GM21723 (cell line): ENCODE results near the gene THG1L.
"Not testable (repeated sequence)": the region's sequence is repeated elsewhere in the genome, so short reads cannot be mapped to it uniquely, and the experiment has no call there.

Experiments used
- ATAC-seq: cut with Tn5 transposase; IDR thresholded peaks from one replicate; pipeline ENCODE4 v1.9.1; 2021; ENCODE audit warnings: mild to moderate bottlenecking, moderate library complexity; ENCODE audit not compliant: unreplicated experiment

The THG1L gene

DNA sequence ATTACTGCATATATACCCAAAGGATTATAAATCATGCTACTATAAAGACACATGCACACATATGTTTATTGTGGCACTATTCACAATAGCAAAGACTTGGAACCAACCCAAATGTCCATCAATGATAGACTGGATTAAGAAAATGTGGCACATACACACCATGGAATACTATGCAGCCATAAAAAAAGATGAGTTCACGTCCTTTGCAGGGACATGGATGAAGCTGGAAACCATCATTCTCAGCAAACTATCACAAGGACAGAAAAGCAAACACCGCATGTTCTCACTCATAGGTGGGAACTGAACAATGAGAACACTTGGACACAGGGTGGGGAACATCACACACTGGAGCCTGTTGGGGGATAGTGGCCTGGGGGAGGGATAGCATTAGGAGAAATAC is 4.6 kb upstream of the THG1L start:
- not testable (repeated sequence) for ATAC-seq

DNA sequence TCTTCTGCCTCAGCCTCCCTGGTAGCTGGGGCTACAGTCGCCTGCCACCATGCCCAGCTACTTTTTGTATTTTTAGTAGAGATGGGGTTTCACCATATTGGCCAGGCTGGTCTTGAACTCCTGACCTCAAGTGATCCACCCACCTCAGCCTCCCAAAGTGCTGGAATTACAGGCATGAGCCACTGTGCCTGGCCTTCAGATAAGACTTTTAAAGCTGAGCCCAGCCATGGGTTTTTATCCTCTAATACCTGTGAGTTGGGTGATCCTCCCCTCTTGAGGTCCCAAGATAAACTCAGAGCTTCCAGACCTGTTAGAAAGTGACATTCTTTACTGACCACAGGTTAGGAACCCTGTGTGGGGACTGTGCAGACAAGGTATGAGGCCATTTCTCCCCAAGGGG is 3.4 kb upstream of the THG1L start:
- ATAC-seq: not testable (repeated sequence)

DNA sequence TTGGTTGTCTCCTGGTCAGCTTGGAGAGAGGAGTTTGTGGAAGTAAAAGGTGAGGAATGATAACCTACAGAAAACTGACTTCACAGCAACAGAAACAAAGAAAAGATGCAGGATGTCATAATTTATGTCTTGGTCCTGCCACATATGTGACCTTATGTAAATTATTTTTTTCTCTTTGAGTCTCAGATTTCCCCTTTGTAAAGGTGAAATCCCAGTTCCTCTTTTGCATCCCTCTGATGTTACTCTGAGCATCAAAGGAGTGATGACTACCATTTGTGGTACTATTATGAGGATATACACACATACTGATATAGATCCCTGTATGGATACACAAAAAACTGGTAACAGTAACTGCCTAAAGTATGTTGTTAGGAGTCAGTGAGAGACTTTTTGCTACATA is 1.4 kb upstream of the THG1L start:
- peak; percentile 74 for ATAC-seq

DNA sequence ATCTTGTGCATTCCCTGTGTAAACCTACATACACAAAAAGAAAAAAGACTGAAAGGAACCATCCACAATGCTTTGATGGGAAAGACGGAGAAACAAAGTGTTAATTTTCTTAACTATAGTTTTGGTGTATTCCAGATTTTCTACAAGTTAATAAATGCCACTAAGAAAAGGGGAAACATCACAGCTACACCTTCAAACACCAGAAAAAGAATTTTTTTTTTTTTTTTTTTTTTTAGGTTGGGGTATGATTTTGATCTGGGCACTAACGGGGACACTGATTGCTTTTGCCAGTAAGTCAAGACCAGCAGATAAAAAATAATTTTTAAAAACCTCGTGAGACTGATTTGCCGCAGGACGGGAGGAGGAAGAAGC is 334 bp upstream of the THG1L start:
- ATAC-seq: no peak

DNA sequence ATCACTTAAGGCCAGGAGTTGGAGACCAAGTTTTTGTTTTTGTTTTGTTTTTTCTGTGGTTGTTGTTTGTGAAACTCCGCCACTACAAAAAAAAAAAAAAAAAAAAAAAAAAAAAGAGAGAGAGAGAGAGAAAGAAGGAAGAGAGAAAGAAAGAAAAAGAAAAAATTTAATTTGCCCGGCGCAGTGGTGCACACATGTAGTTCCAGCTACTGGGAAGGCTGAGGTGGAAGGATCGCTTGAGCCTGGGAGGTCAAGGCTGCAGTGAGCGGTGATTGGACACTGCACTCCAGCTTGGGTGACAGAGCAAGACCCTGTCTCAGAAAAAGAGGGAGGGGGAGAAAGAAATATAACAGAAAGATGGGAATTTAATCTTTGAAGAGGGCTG is 902 bp downstream of the THG1L start:
- ATAC-seq: no peak

DNA sequence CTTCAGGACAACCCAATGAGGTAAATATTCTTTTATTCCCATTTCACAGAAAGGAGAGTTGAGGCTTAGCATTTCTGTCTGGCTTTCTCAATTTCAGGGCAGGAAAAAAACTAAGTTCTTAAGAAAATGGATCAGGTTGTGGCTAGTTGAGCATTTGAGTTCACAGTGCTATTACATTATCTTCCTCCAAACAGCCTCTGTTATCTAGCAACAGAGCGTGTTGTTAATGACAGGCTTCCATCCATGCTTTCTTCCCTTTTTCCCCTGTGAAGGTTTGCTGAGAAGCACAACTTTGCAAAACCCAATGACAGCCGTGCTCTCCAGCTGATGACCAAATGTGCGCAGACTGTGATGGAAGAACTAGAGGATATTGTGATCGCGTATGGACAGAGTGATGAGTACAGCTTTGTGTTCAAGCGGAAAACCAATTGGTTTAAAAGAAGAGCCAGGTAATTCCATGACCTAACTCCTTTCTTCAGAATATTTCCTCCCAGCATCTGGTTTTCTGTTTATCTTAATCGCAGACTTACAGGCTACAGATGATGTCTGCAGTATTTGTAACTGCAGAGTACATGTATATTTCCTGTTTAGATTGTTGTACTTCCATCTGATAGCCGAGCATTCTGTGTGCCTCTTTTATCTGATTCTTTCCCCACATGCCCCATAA is 1.5 kb downstream of the THG1L start:
- no peak for ATAC-seq

DNA sequence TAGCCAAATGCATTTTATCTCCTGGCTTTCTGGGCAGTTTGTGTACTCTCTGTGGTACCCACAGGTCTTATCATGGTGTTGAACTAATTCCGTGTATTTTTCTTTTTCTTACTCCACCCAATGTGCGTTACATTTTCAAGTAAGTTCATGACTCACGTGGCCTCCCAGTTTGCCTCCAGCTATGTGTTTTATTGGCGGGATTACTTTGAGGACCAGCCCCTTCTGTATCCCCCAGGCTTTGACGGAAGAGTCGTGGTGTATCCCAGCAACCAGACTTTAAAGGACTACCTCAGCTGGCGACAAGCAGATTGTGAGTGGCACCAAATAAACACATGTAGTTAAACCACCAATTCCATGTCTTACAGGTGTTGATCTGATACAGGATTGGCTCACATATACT is 3.2 kb downstream of the THG1L start:
- no peak for ATAC-seq

DNA sequence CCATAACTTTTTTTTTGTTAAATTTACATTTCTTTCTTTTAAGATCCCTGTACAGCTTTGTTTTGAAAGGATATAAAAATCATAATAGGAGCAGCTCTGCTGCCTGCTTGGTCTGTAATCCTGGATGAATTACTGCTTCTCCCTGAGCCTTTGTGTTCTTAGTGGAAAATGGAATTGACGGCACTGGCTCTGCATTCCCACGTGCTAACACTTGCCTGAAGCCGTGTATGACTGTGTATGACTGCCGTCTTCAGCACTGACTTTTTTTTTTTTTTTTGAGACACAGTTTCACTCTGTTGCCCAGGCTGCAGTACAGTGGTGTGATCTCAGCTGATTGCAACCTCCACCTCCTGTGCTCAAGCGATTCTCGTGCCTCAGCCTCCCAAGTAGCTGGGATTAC is 4.8 kb downstream of the THG1L start:
- ATAC-seq: no peak

DNA sequence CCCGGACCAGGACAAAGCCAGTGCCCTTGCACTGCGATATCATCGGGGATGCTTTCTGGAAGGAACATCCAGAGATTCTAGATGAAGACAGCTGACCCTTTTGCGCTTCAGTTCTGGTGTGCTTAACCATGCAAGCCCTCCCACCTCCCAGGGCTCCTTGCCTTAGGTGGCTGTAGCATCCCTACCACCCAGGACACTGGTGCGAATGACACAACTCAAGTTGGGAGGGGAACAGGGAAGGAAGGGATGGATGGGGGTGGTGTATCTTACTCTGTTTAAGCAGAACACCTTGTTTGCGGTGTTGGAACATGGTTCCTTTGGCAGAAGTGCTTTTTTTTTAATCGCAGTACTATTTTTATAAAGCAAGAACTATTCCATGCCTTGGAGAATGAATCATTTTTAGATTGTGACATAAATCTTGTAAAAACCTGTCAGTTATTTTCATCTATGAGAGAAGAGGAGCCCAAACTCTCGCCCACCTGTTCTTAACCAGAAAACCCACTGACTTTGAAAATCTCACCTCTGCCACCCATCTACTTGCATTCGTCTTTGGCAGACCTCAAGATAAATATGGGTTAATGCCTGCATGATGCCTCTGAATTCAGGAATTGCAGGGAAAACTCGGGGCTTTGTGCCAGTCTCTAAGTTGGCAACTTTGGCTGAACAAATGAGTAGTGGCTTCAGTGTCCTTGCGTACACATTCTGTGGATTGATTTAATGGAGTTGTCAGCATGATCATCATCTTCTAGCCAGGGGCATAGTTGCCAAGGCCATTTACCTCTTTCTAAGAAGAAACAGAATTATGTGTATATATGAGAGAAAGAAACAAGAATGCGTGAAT is 8.4 kb downstream of the THG1L start:
- no peak for ATAC-seq

DNA sequence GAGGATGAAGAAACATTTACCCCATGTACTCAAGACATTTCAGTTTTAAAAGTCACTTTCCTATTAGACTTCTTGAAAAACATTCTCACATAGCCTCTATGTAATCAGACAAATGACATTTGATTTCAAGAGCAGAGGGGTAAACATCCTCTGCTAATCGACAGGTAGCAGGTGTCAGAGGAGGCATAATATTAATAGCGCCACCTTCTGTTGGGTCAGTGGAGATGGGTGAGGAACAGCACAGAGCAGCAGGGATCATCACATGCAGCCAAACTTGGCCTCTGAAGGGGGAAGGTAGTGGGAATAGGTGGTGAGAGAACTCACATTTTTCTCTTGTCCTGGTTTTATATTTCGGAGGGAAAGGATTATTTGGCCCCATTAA is 9.0 kb downstream of the THG1L start:
- no peak for ATAC-seq

DNA sequence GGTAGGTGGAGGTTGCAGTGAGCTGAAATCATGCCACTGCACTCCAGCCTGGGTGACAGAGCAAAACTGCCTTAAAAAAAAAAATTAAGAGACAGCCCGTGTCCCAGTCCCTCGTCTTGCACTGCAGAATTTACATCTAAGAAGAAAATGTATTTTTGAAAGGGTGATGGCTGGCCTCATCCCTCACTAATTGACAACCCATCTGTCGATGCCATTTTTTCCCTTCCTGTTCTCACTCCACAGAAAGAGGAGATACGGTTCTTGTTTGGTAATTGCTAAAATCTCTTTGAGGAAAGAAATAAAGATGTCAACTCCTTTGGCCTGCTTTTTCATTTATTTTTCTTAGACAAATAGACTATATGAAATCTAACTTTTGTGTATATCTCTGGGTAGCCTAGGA is 9.9 kb downstream of the THG1L start:
- no peak for ATAC-seq

DNA sequence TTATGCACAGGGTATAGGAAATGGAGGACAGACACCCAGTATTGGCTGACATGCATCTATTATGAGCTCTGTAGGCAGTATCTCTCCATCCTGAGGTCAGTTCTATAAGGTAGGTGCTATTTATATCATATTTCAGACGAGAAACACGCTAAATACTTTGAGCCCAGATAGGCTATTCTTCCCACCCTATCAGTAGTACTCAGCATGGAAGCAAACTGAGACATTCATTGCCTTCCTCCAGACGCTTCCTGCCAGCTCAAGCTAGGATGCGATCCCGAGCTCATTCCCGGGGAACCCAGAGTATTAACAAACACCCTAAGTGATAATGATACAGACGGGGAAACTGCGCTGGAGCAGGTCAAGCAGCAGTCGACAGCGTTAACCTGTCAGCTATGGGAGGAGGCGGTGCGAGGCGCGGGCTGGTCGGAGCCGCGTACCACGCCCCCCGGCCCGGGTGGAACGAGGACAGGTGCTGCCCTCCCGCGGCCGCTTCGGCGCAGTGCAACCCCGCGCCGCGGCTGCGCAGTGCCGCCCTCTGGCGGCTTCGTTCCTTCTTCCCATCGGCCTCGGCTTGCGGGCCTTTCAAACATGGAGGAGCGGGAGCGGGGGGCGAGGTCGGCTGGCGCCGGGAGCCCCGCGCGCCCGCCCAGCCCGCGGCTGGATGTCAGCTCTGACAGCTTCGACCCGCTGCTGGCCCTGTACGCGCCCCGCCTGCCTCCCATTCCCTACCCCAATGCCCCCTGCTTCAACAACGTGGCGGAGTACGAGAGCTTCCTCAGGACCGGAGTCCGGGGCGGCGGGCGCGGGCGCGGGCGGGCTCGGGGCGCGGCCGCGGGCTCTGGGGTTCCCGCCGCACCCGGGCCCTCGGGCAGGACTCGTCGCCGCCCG is 12.2 kb downstream of the THG1L start, which contains the start of gene LSM11:
Gene LSM11, plus strand, starts transcription at position 550 of the 888 bp plus-strand sequence. Its CDS starts 39 bp downstream, at position 589.
- ATAC-seq: peak; percentile 93

DNA sequence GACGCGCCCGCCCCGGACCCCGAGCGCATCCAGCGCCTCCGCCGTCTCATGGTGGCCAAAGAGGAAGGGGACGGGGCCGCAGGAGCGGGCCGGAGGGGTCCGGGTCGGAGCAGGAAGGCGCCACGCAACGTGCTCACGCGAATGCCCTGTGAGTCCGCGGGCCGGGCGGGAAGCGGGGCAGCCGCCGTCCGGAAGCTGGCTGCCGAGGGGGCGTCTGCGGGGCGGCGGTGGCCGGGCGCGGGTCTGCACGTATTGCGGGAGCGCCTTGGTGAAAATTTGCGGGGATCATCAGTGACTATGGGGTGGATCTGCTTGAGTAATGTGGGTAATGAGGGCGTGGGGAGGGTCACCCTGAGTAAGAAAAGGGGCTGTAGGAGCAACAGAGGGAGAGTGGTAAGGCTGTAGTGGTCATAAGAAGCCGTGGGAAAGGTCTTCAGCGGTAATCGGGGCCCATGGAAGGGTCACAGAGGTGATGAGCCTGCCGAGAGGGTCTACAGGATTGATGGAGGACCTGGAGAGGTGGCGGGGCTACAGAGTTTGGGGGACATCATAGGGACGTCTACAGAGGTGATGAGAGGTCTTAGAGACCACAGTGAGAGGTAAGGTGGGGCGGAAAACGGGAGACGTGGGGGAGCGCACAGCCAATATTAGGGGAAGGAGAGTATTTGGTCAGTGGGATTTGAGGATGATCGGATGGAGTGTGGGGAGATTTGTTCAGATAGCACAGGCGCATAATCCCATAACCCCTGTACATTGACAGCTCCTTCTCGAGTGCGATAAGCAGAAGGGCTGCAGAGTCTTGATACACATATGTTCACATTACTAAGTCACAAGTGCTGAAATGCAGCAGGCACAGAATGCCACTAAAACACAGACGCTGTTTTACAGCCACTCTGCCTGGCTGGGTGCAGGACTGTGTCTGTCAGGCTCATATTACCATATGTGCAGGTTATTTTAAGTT is 13.1 kb downstream of the THG1L start:
- peak; percentile 39 for ATAC-seq

DNA sequence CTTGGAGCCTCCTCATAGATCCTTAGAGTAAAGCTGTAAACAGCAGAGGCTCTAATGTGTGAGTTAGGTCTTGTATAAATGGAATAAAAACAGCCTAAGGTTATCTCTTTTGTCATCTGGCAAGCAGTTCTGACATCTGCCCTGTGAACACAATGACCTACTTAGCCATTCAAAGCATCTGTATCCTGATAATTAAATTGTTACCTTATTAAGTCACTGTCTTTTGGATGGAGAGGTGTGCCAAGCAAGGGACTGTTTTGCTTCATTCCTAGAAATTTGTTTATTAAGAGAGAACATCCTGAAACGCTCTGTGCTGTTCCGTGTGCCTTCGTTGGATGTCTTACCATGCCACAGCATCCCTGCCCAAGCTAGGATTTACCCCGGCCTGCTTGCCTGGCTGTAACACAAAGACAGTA is 13.8 kb downstream of the THG1L start:
- no peak for ATAC-seq

DNA sequence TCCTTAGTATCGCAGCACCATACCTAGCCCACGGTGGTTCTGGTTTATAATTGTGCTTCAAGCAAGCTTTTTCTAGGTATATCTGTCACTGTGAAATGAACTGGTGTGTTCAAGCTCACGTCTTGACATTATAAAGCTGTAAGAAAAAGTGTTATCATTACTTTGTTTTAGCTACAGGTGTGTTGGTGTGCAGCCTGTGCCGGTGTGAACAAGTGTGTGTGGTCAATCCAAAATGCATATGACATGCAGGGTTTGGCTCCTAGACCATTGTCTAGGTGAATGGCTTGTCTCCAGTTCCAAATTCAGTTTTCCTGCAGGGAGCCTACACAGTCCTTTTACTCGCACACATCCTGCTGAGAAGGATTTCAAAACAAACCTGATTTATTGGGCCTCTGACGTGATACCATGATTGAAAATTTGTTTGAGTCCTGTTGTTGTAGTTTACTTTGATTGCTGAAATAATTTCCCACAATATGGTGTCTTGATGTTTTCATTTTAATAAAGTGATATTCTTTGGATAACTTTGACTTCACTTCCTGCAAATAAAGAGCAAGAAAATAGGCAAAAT is 16.0 kb downstream of the THG1L start:
- ATAC-seq: no peak

DNA sequence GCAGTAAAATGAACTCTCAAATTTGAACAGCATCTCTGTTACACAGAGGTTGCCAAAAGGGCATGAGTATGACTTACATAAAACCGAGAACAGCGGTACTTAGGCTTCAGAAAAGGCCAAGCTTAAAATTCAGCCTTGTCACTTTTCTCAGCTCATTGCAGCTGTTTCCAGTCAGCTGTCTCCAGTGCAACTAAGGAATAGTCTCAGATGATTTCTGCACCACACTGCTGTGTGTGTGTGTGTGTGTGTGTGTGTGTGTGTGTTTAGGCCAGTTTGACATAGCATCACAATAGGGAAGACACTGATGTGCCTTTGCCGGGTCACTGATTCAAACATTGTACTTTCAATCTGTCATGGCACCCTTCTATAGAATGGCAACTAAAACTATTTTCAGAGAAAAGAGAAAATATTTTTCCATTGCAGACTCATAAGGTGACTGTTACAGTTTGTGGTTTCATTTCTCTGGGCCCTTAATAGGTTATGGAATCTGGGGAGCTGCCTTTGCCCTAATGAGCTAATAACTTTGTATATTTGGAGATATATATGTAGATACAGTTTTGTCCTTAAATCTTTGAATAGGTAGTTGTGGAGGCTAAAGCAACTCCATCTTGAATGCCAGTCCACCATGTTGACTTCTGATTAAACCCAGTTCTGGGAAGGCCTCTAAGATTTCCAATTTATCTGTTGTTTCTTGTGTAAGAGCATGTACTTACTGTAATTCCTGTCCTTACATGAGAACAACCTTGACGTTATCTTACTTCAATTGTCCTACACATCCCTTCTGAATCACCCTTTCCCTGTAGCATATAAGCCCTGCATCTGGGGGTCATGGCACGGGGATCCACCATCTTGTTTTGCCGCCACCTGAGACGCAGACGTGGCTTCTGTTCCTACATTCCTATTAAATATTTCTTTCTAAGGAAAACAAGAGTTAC is 16.8 kb downstream of the THG1L start:
- ATAC-seq: no peak

DNA sequence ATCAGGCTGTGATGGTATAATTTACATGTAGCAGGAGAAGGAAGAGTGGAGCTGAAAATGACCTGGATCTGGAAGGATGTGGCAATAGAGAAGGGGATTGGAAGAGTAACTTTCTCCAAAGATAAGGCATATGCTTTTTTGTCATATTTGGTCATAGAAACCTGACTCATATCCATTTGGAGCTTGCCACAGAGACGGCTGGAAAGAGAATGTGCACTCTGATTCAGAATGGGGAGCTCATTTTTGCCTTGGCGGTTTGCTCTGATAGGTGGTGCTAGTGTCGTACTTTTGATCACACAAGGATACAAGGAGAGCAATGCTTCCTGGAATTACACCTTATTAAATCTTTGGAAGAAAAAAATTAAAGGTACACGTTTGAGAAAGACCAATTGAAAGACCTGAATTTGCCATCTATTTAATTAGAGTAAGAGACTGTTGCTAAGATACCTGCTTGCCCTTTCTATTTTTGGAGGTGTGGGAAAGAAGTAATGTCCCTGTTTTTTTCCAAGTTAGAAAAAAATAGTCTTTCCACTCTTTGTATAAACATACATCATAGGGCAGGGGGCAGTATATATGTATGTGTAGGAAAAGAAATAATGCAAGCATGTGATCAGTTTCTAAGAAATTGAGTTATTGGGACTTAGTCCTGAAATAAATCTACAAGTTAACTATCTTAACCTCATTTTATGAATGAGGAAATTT is 17.7 kb downstream of the THG1L start:
- ATAC-seq: no peak

DNA sequence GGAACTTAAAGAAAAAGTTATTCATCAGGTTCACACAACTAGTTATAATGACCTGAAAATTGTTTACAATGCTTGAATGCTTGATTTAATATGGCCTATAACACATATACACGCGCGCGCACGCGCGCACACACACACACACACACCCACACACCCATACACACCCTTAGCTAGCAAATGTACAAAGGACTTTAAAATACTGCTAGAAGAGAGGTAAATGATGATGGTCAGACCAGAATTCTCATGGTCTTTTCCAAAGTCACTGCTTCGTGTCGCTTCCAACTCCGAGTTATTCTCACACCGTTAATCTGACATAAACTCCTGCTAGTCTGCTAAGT is 18.2 kb downstream of the THG1L start:
- no peak for ATAC-seq
